Right forelimb (tissue), 1 donor: ENCODE data around the gene SCML1.

Experiments used
- DNase-seq: peaks from one replicate; pipeline ENCODE4 v3.0.0-alpha.2; 2018

Gene SCML1

DNA sequence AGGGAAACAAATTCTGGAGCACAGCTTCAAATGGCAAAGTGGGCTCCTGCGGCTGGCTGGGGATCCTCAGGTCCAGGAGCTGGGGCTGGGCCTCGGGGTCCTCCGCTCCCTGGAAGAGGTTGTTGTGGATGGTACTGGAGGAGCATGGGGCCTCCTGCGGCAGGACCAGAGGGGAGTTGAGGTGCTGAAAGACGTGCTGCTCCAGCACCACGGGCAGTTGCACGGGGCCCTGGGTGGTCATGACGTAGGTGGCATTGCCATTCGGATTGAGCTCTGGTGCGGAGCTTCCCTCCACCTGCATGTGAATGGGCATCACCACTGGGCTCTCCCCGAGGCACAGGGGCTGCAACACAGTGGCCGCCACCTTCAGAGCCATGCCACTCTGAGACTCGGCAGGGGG lies 64.1 kb downstream of the SCML1 start:
- no peak for DNase-seq

DNA sequence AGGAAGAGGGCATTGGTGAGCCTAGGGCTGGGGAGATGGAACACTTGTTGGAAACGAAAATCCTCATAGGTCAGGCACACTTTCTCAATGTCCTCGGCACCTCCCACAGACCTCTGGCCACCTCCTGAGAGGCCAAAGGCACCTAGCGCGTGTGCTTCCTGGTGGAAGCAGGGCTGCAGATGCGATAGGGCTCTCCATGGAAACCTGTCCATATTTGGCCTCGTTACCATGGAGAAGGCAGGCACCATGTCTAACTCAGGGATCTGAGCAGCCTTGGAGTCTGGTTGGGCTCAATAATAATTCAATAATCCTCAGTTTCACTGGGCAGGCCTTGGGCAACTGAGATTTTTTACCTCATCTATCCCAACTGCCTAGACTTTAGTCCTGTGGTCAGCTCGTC lies 65.5 kb downstream of the SCML1 start:
- DNase-seq, result no peak

DNA sequence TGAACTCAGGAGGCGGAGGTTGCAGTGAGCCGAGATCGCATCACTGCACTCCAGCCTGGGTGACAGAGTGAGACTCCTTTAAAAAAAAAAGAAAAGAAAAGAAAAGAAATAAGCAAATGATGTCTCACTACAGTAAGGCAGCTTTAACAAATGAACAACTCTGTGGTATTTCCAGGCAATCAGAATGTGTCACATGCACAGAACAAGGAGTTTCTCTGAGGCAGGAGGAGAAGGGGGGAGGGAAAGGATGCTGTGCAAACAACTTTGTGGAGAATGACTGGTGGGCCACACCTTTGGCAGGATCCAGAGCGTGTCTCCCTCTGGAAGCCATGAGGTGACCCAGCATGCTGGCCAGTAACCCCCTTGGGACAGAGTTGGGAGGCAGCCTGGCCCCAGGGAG lies 66.2 kb downstream of the SCML1 start:
- no peak for DNase-seq
